ENCODE measurements around the gene NIPA2.
A peak's percentile ranks its signal among the peaks of the same experiment; 100 is the strongest.
"Not testable (repeated sequence)": the region's sequence is repeated elsewhere in the genome, so short reads cannot be mapped to it uniquely, and the experiment has no call there.

Gene NIPA2

DNA sequence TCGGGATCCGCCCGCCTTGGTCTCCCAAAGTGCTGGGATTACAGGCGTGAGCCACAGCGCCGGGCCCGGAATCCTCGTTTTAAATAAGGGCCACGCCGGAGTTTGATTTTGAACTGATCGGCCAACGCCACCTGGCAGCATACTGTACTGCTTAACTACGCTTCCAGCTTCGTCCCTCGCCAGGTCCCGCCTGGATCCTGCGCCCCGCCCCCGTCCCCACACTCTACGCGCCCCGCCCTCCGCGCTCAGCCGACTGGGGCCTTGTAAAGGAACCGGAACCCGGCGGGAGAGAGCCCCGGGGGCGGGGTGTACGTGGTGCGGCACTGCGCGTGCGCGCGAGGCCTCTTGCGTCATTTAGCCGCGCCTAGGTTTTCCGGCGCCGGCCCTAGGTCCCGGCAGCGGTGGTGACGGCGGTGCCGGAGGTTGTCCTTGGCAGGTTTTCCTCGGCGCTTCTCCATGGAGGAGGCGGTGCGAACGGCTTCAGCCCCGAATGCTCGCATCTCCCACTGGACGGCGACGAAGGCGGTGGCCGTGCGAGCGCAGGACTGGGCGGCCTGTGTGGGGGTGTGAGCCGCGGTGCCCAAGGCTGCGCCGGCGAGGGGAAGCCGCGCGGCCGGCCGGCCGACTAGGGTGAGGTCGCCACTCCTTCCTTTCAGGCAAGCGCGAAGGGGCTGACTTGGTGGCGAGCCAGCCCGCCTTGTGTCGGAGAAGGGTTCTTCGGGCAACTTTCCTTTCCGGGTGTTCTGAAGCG lies at the start of gene NIPA2:
NIPA2 (plus strand) TSS at position 375 of the 751 bp plus-strand sequence. CDS start 13,066 bp downstream, outside the sequence.
- Mint-ChIP-seq H3K36me3 (peaks cover 32% of the 10 kb centered on the region), H3K9me3 (peaks cover 2% of the 10 kb centered on the region), H3K27ac (peak within 1 kb of the TSS; percentile 99), H3K27me3 (no peaks in the 10 kb centered on the region), H3K4me1 (peaks cover 38% of the 10 kb centered on the region), H3K4me3 (peak within 1 kb of the TSS; percentile 86)
- ATAC-seq: peak; percentile 95

- Mint-ChIP-seq H3K27ac (peak overlapping the region; percentile 95), H3K4me3 (no peak overlapping the region), H3K9me3 (peaks cover 4% of the 10 kb centered on the region), H3K36me3 (peaks cover 25% of the 10 kb centered on the region), H3K4me1 (peaks cover 70% of the 10 kb centered on the region), H3K27me3 (no peaks in the 10 kb centered on the region)
- ATAC-seq: no peak
Measured at GRCh38 chr15:22794063-22794462, 44.4 kb upstream of the NIPA2 start.

GRCh38 chr15:22794621-22795167 lies 43.8 kb upstream of the NIPA2 start:
- Mint-ChIP-seq H3K36me3 (peaks cover 22% of the 10 kb centered on the region), H3K27me3 (no peaks in the 10 kb centered on the region), H3K4me3 (no peak overlapping the region), H3K27ac (peak overlapping the region; percentile 95), H3K9me3 (no peaks in the 10 kb centered on the region), H3K4me1 (peaks cover 70% of the 10 kb centered on the region)
- no peak for ATAC-seq

- ATAC-seq: no peak
- H3K4me3 Mint-ChIP-seq: no peak overlapping the region
- no peaks in the 10 kb centered on the region for H3K27me3 Mint-ChIP-seq
- H3K36me3 Mint-ChIP-seq: peaks cover 21% of the 10 kb centered on the region
- peak overlapping the region; percentile 95 for H3K27ac Mint-ChIP-seq
- H3K4me1 Mint-ChIP-seq: peaks cover 74% of the 10 kb centered on the region
- no peaks in the 10 kb centered on the region for H3K9me3 Mint-ChIP-seq
Measured at GRCh38 chr15:22795206-22796063, 43.0 kb upstream of the NIPA2 start.

DNA sequence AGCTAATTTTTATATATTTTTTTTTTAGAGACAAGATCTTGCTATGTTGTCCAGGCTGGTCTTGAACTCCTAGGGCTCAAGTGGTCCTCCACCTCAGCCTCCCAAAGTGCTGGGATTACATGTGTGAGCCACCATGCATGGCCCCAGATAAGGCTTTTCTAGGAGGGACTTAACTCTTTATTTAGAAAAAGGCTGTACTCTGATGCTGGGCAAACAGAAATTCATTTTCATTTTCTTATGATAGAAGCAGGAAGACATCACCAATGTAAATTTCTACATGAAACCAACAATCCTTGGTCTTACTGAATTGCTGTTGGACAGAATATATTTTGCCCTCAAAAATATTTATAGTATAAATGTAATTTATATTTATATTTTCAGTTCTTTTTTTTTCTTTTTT lies 42.4 kb upstream of the NIPA2 start:
- Mint-ChIP-seq H3K4me3 (peak overlapping the region; percentile 72), H3K4me1 (peaks cover 72% of the 10 kb centered on the region), H3K27me3 (no peaks in the 10 kb centered on the region), H3K9me3 (no peaks in the 10 kb centered on the region), H3K36me3 (peaks cover 23% of the 10 kb centered on the region), H3K27ac (peak overlapping the region; percentile 95)
- ATAC-seq: no peak

DNA sequence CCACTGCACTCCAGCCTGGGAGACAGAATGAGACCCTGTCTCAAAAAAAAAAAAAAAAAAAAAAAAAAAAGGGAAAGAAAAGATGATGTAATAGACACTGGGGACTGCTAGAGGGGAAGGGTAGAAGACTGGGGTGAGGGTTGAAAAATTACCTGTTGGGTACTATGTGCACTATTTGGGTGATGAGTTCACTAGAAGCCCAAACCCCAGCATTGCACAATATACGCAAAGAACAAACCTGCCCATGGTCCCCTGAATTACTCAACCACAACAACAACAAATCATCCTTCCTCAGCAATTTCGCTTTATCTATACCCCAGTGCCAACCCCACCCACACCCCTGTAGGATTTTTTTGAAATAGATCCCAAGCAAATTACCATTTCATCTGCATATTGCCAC lies 38.6 kb upstream of the NIPA2 start:
- H3K36me3 Mint-ChIP-seq: peaks cover 12% of the 10 kb centered on the region
- H3K27ac Mint-ChIP-seq: no peak overlapping the region
- peaks cover 67% of the 10 kb centered on the region for H3K4me1 Mint-ChIP-seq
- H3K27me3 Mint-ChIP-seq: no peaks in the 10 kb centered on the region
- no peak overlapping the region for H3K4me3 Mint-ChIP-seq
- no peak for ATAC-seq
- H3K9me3 Mint-ChIP-seq: no peaks in the 10 kb centered on the region

DNA sequence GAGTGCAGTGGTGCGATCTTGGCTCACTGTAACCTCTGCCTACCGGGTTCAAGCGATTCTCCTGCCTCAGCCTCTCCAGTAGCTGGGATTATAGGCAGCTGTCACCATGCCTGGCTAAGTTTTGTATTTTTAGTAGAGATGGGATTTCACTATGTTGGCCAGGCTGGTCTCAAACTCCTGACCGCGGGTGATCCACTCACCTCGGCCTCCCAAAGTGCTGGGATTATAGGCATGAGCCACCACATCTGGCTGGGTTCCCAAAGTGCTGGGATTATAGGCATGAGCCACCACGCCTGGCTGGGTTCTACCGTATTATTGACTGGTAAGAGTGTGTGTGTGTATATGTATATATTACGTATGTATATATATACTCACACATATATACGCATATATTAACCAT lies 35.5 kb upstream of the NIPA2 start:
- H3K36me3 Mint-ChIP-seq: peaks cover 12% of the 10 kb centered on the region
- not testable (repeated sequence) for H3K27me3 Mint-ChIP-seq, H3K9me3 Mint-ChIP-seq, ATAC-seq, H3K4me3 Mint-ChIP-seq
- peak overlapping the region; percentile 35 for H3K27ac Mint-ChIP-seq
- H3K4me1 Mint-ChIP-seq: peaks cover 56% of the 10 kb centered on the region

GRCh38 chr15:22806156-22806555 lies 32.3 kb upstream of the NIPA2 start:
- Mint-ChIP-seq H3K4me1 (peaks cover 44% of the 10 kb centered on the region), H3K27me3 (no peaks in the 10 kb centered on the region), H3K36me3 (peaks cover 3% of the 10 kb centered on the region), H3K4me3 (no peak overlapping the region), H3K9me3 (no peaks in the 10 kb centered on the region), H3K27ac (no peak overlapping the region)
- no peak for ATAC-seq

DNA sequence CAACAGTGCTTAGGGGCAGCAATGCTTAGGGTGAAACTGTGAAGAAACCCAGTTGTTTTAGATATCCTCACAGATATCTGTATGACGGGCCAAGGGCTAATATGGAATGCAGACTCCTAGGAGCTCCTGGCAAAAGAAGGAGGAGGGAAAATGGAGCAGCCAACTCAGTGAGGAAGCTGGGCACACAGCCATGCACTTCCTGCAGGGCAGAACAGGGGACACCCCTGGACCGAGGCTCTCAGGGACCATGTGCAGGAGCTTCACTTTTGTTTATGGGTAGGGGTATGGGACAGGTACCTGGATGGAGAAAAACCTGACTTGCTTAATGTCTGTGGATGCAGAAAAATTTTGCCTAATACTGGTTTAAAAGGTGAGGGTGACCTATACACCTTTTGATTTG lies 31.8 kb upstream of the NIPA2 start:
- Mint-ChIP-seq H3K4me1 (peaks cover 39% of the 10 kb centered on the region), H3K9me3 (no peaks in the 10 kb centered on the region), H3K4me3 (no peak overlapping the region), H3K27me3 (no peaks in the 10 kb centered on the region), H3K27ac (no peak overlapping the region), H3K36me3 (no peaks in the 10 kb centered on the region)
- ATAC-seq: no peak

DNA sequence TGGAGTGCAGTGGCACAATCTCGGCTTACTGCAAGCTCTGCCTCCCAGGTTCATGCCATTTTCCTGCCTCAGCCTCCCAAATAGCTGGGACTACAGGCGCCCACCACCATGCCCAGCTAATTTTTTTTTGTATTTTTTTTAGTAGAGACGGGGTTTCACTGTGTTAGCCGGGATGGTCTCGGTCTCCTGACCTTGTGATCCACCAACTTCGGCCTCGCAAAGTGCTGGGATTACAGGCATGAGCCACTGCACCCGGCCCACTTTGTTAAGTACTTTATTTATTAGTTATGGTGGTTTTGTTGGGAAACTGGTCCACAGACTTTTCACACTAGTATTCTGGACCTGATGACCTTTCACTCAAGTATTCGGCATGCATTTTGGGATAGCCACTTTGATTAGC lies 30.6 kb upstream of the NIPA2 start:
- H3K9me3 Mint-ChIP-seq, H3K4me3 Mint-ChIP-seq, H3K27ac Mint-ChIP-seq, H3K27me3 Mint-ChIP-seq, ATAC-seq: not testable (repeated sequence)
- Mint-ChIP-seq H3K4me1 (peaks cover 31% of the 10 kb centered on the region), H3K36me3 (peaks cover 10% of the 10 kb centered on the region)

DNA sequence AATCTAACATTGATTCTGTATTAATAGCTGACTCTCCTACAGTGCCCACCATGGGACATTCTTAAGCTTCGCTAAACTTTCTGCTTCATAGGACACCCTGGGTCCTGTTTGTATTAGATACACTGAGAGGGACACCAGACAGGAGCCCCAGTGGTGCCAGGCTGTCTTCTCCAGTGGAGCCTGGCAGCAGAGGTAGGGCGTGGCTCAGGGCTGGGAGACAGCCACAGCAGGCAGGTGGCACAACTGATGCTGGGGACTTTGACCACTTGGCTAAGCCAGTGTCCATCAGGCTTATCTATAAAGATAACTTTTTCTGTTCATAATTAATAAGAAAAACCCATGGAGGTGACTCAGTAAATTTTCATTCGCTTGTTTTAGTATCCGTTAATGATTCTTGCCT lies 30.2 kb upstream of the NIPA2 start:
- Mint-ChIP-seq H3K27ac (no peak overlapping the region), H3K4me1 (peaks cover 28% of the 10 kb centered on the region), H3K27me3 (no peaks in the 10 kb centered on the region), H3K9me3 (no peaks in the 10 kb centered on the region), H3K36me3 (peaks cover 13% of the 10 kb centered on the region), H3K4me3 (no peak overlapping the region)
- ATAC-seq: no peak

- Mint-ChIP-seq H3K36me3 (peaks cover 13% of the 10 kb centered on the region), H3K27me3 (no peaks in the 10 kb centered on the region), H3K4me3 (no peak overlapping the region), H3K4me1 (peaks cover 28% of the 10 kb centered on the region), H3K27ac (no peak overlapping the region), H3K9me3 (no peaks in the 10 kb centered on the region)
- ATAC-seq: no peak
Measured at GRCh38 chr15:22808761-22809280, 29.6 kb upstream of the NIPA2 start.

- no peaks in the 10 kb centered on the region for H3K27me3 Mint-ChIP-seq
- no peaks in the 10 kb centered on the region for H3K9me3 Mint-ChIP-seq
- ATAC-seq: peak; percentile 73
- peaks cover 30% of the 10 kb centered on the region for H3K4me1 Mint-ChIP-seq
- peak overlapping the region; percentile 58 for H3K27ac Mint-ChIP-seq
- H3K4me3 Mint-ChIP-seq: no peak overlapping the region
- H3K36me3 Mint-ChIP-seq: peaks cover 22% of the 10 kb centered on the region
Measured at GRCh38 chr15:22810033-22810852, 28.2 kb upstream of the NIPA2 start.

DNA sequence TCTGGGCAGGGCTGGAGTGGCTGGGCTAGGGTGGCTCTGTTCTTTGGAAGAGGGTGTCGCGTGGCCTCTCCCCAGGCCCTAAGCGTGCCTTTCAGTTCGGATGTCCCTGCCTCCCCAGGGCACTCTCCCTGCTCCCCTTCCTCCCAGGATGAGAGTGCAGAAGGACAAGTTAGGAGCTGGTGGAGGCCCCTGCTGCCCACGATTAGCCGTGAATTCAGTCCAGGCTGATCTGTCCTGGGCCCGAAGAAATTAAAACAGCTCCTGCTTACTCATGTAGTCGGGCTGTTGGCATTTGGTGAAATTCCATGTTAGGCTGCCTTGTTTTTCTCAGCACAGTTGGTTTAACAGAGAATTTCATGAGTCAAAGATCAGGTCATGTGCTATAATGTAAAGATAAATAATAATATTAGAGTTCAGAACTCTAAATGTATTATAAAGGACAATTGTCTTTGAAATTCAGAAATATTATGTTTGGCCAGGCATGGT lies 27.6 kb upstream of the NIPA2 start:
- Mint-ChIP-seq H3K36me3 (peaks cover 28% of the 10 kb centered on the region), H3K27me3 (no peaks in the 10 kb centered on the region), H3K4me1 (peaks cover 30% of the 10 kb centered on the region), H3K4me3 (no peak overlapping the region), H3K27ac (peak overlapping the region; percentile 58), H3K9me3 (no peaks in the 10 kb centered on the region)
- ATAC-seq: no peak

Data from stimulated activated memory B cell treated with anti-CD40 and anti-IgM and Interleukin-4, amounts not matched to agents 10 μg/mL and 1 μg/mL and 100 μg/mL, for 72 hours (primary cell).